Stimulated activated CD4-positive, alpha-beta T cell treated with anti-CD3 and anti-CD28 coated beads, Interleukin-1b, Interleukin-23, amount 100 ng/mL, for 24 hours (primary cell): ENCODE measurements around the gene FAHD1.
"Not testable (repeated sequence)": the region's sequence is repeated elsewhere in the genome, so short reads cannot be mapped to it uniquely, and the experiment has no call there.

Experiments used
- DNase-seq, 4 experiments: peaks; one replicate each; pipeline ENCODE4 v3.0.0-alpha.2; 2020; ENCODE audit warnings: low read depth in 4 of 4, low spot score in 1 of 4

The FAHD1 gene

DNA sequence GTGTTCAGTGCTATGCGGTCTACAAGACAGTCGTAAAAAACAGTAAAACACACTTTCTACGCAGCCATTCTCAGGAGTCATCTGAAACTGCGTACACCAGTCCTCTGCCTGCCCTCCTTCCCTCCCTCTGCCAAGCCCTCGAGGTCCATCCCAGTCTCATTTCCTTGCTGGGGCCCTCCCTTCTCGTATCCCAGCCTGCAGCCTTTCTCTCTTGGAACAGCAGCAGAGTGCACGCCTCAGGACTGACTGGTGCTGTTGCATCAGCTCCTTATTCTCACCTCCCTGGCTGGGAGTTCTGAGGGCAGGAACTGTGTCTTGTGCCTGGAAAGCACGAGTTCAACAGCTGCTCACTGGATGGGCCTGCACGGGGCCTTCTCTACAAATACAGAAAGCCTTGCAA lies 12.5 kb downstream of the FAHD1 start:
- DNase-seq = no peak

DNA sequence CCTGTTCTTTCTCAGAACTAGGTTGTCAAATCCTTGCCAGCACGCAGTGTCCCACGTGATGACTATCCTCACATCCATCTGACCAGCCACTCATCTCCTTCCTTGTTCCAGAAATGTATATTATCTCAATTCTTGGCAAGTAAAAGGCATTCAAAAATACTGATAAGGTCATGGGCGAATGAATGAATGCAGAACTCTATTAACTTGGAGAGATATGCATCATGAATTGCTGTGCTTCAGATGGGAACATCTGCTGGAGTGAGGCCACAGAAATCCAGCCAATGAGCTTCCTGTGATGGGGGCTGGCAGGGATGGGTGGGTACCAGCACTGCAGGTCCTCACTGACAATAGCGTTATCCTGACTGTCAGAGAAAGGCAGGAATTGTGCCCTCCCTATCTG lies 19.0 kb downstream of the FAHD1 start:
- no peak for DNase-seq

DNA sequence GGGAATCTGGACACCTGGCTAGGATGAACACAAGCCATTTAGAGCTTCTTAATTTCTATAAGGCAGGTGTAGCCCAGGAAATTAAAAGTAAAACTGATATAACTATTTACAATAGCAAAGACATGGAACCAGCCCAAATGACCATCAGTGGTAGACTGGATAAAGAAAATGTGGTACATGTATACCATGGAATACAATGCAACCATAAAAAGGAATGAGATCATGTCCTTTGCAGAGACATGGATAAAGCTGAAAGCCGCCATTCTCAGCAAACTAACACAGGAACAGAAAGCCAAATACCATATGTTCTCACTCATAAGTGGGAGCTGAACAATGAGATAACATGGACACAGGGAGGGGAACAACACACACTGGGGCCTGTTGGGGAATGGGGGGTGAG lies 19.4 kb downstream of the FAHD1 start:
- no peak for DNase-seq

DNA sequence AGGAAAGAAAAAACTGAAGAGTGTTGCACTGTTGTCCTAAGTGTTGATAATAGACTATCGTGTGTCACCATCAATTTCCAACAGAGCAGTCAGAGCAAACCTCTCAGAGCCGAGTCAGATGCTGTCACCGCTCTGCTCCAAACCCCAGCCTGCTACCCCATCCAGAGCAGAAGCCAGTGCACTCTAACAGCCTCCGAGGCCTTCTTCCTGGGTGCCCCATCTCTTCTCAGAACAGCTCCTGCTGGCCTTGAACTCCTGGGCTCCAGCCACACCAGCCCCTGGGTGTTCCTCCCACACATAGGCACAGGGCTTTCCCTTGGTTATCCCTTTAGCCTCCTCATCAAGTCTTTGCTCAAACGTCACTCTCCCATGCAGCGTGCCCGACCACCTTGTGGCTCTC lies 24.0 kb downstream of the FAHD1 start:
- no peak for DNase-seq

DNA sequence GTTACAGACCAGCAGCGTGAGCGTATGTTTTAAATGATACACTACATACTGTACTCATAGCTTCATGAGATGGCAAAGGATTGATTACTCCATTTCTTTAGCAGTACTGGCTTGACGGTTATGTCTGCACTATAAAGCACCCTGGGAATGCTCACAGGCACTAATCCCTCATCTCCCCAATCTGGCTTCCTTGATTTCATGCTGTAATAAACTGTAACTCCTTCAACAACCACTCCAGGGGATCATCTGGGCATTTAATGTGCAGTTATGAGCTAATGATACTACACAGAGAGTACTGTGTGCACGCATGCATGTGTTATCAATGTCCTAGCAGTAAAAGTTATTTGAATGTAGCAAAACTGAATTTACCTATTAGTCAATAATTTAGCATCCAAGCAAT lies 24.8 kb downstream of the FAHD1 start:
- DNase-seq = no peak

DNA sequence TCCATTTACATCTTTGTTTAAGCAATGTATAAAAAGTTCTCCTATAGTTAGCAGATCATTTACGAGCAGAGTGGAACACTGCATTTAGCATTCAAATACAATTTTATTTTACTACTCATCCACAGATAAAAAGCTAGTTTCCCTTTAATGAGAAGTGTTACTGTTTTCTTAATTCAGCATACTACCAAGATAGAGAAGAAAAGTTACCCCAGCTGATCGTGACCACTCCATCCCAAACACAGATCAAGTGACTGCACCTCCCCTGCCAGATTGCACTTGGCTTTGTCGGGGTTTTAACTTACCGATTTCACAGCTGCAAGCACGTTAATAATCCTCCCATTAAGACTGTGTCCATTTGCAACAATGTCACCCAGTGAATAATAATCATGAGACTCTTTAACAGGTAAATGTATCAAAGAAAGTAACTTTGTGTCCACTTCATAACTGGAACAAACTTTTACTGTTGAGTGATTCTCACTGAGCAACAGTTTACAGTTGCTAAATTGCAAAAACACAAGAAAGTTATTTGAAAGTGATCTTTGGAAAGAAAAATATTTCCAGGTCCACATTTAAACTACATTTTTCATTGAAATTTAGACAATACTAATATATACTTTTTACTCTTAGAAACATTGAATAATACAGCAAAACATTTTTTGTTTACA lies 30.6 kb downstream of the FAHD1 start:
- no peak for DNase-seq

DNA sequence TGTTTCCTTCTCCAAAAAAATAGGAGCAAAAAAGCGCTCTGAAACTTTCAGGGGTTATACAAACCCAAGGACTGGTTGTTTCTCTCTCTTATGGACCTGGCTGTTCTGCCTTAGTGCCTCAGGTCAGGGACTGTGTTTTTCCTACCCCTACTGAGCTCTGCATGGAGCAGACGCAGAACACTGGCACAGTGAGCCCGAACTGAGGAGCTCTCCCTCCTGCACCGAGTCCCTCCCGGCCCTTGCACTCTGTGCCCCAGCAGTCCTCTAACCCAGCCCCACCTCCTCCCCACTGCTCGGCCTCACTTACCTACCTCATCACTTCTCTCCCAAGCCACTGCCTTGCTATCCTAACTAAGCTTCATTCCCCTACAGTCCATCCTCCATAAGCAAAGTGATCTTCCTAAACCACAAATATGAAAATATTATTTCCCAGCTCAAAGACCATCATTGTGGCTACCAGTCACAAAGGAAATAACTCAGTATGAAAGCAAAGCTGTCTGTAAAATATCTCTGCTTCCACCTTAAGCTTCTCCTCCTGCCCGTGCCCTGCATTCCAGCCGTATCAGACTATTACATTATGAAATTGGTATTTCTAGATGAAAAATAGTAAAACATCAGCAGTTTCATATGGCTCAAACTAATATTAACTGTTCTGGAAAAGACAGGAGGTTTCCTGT lies 31.3 kb downstream of the FAHD1 start:
- DNase-seq = no peak

DNA sequence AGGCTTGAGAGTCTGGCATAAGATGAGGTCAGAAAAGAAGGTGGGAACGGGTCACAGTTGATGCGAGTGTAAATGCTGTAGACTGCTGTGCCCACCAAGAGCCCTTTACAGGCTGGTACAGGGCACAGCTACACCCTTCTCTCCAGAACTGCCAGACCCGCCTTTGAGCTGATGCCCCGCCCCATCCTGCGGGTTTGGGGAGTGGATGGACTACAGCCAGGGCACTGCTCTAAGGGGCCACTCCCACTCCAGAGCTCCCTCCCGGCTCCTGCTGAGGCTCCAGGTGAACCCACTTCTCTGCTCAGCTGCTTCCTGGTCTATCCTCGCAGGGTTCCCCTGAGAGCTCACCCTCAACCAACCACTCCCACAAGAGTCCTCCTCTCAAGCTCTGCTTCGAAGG lies 32.6 kb downstream of the FAHD1 start:
- no peak for DNase-seq

DNA sequence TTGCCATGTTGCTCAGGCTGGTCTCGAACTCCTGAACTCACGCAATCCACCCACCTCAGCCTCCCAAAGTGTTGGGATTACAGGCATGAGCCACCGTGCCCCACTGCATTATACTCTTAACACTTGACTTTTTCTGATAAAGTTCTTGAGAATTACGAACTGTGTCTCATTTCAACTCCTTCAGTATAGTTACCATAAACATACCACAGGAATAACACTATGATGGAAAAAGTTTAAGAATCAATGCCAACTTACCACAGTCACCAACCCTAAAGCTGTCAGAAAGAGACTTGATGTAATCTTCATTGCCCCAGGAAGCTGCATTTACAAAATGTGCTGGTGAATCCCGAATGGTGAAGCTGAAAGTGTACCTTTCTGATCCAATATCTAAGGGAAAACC lies 34.7 kb downstream of the FAHD1 start:
- DNase-seq = no peak

DNA sequence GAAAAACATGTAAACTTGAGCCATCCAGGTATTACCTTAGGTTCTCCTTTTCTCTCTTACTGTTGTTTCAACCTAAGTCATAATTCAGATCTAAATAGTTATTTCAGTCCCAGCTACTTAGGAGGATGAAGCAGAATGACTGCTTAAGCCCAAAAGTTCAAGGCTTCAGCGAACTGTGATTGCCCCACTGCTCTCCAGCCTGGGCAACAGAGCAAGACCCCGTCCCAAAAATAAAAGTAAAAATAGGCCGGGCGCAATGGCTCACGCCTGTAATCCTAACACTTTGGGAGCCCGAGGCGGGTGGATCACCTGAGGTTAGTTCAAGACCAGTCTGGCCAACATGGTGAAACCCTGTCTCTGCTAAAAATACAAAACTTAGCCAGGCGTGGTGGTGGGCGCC lies 35.4 kb downstream of the FAHD1 start:
- no peak for DNase-seq

DNA sequence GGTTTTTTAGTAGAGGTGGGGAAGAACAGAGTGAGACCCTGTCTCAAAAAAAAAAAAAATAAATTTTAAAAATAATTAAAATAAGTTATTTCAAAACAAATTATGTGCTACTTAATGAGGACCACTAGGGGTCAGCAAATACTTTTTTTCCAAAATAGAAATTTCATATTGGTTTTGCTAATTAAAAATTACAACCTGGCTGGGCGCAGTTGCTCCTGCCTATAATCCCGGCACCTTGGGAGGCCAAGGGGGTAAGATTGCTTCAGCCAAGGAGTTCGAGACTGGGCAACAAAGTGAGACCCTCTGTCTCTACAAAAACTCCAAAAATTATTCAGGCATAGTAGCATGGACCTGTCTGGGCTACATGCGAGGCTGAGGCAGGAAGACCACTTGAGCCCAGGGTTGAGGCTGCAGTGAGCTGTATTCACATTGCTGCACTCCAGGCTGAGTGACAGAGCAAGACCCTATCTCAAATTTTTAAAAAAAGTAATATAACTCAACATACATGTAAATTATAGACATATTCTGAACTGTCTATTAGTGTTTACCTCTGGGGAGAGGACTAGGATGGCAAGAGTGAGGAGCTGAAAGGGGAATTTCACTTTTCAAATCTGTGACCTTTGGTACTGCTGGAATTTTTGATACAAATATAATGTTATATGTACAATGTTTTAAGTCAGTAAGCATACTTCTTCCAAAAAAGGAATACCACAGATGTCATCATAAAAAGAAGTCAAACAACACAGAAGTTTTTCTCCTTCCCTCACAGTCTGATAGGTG lies 36.9 kb downstream of the FAHD1 start:
- no peak for DNase-seq

DNA sequence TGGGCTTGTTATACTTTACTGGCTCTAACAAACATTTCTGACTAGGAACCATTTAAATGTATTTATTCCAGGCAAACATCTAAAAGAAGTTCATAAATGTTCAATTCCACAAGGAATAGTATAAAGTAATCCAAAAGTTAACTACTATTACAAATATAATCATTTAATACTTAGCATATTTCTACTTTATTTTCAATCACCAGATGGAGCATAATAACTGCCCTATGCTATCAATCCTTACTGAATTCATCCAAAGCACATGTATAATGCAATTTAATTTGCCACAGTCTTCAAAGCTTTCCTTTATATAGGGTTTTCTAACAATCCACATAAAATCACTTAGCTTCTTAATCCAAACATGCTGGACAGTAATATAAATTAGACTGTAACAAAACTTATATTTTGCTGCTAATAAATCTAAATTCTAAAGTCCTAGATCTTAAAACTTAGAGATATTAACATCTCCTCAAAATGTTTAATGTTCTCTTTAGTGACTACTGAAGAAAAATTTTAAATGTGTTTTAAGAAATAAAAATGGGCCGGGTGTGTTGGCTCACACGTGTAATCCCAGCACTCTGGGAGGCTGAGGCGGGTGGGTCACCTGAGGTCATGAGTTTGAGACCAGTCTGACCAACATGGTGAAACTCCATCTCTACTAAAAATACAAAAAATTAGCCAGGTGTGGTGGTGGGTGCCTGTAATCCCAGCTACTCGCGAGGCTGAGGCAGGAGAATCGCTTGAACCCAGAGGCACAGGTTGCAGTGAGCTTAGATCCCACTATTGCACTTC lies 39.1 kb downstream of the FAHD1 start:
- DNase-seq = no peak

DNA sequence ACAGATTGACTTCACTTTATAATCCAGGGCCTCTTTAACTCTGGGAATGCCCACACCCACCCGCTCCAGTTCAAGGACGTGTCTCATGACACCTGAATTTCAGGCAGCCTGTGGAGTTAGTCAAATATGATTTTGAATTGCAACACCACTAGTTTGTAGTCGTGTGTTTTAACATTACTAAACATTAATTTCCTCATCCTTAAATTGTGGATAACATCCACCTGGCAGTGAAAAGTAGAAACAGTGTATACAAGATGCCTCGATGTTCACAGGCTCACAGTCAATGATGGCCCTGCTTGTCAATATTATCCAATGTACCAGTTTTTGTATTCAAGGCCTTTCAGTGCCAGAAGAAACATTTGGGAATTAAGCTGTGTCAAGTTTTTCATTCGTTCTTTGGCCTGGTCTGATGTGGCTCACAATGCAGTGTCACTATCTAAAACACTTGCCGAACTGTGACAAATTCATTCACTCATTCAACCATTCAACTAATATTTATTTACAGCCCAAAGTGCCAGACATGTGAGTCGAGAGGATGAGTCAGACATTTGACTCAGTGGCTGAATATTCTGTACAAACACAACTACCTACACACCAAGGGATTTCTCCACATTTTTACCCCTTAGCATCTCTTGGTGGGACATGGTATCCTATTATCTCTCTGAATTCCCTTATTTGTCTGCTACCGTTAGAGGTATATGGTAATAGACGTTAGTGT lies 43.5 kb downstream of the FAHD1 start:
- DNase-seq = no peak

DNA sequence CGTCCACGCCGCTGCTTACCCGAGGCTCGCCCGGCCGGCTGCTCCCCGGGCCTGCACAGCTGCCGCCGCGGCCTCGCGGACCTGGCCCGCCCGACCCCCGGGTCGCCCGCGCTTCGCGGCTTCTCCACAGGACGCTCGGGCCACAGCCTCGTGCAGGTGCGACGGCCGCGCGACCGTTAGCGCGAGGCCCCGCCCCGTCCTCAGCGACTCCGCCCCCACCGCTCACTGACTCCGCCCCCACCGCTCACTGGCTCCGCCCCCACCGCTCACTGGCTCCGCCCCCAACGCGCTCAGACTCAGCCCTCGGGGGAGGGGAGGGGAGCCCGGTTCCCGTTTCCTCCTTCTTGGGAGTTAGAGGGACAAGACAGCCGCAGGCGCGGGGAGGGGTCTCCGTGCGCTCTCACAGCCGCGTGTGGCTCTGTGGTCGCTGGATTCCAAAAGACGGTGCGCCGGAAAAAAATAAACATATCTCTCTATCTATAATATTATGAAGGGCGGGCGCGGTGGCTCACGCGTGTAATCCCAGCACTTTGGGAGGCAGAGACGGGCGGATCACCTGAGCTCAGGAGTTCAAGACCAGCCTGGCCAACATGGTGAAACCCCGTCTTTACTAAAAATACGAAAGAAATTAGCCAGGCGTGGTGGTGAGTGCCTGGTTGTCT lies 45.1 kb downstream of the FAHD1 start, which contains the start of gene MEIOB:
Gene MEIOB, minus strand, starts transcription at position 191 of the 662 bp plus-strand sequence. CDS start 3,989 bp downstream, outside the sequence.
- DNase-seq = peak in 3 of 4 experiments; percentile 21 to 35 (median 21)

DNA sequence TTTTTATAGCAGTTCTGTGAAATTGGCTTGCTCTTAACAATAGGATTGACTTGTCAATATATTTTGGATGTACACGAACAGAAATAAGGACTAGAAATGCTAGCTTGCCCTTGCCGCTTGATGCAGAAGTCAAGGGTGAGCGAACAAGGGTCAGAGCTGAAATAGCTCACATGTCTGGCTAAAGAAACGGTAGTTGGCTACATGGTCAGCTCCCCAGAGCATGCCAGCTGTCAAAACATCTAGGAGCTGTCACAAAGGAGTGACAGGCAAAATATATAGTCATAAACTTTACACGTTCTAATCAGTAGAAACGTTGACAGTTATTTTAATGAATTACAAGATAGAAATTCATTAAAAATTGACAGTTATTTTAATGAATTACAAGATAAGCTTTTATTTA lies 47.8 kb downstream of the FAHD1 start:
- no peak for DNase-seq

DNA sequence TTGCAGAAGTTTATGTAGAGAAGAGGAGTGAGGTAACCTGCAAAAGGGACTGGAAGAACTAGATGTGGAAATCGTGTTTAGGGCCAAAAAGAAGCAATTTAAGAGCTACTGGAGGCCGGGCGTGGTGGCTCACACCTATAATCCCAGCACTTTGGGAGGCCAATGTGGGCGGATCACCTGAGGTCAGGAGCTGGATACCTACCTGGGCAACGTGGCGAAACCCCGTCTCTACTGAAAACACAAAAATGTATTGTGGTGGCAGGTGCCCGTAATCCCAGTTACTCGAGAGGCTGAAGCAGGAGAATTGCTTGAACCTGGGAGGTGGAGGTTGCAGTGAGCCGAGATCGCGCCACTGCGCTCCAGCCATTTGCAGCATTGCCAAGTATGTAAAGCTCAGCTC lies 49.1 kb downstream of the FAHD1 start:
- not testable (repeated sequence) for DNase-seq

DNA sequence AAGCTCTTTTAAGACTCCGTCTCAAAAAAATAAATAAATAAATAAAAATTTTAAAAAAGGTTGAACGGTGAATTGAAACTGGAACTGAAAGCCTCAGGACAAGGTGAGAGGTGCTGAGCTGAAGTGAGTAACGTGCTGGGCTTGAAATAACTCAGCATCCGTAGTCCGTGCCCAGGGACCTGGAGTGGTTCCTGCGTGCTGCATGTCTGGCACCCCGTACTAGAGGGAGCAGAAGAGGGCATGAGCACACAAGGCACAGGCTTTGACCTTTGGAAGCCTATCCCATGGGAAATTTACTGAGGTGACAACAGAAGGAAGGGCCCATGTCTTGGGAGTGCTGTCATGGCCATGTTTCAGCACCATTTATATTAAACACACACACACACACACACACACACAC lies 49.5 kb downstream of the FAHD1 start:
- DNase-seq = no peak

DNA sequence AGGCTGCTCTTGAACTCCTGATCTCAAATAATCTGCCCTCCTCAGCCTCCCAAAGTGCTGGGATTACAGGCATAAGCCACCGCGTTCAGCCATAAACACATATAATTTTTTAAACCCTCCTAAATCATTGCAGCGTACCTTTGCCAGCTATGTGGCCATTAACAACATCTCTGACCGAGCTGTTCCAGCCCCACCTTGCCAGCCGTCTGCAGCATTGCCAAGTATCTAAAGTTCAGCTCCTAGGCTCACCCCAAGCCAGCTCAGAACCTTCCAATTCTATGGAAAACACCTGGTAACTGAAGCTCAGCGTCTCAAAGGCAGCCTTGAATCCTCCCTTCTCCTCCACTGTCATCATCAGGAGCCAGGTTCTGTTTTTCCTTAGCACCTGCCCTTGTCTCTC lies 50.1 kb downstream of the FAHD1 start:
- DNase-seq = no peak

DNA sequence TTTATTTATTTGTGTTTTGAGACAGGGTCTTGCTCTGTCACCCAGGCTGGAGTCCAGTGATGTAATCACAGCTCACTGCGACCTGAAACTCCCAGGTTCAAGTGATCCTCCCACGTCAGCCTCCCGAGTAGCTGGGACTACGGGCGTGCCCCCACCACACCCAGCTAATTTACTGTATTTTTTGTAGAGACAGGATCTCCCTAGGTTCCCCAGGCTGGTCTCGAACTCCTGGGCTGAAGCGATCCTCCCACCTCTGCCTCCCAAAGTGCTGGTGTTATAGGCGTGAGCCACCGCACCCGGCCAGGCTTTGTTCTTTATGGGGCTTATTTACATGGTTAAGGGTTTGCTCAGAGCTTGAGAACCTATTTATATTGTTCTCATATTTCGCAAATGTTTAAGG lies 50.8 kb downstream of the FAHD1 start:
- DNase-seq = no peak

DNA sequence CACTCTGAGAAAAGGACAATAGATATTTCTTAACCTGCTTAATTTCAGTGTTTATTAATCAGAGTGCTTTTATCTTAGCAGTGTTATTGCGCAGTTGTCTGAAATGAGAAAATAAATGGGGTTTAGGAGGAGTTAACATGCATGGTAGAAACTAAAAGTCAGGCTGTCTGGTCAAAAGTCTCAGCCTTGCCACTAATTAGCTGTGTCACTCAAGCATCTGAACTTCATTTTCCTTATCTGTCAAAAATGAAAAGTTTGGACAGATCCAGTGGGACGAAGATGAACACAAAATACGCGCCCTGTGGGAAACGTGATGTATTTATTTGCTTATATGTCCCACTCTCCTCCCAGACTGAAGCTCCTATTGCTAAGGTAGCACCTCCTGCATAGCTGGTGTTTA lies 51.2 kb downstream of the FAHD1 start:
- DNase-seq = no peak
